Astrocyte (in vitro differentiated cells and primary cell): Measurements from ENCODE around the gene DLGAP1.

Source experiments
- CTCF ChIP-seq: IDR thresholded peaks from 2 replicates; pipeline ENCODE4 v1.5.1; 2011; ENCODE audit warnings: low read depth, mild to moderate bottlenecking, inconsistent platforms, low read length, moderate library complexity; ENCODE audit not compliant: insufficient read depth
- EZH2 ChIP-seq: IDR thresholded peaks from 2 replicates; pipeline ENCODE4 v1.6.1; 2012; ENCODE audit warnings: mild to moderate bottlenecking, low read length, inconsistent platforms; ENCODE audit not compliant: insufficient read depth

- TF ChIP-seq CTCF (no peak), EZH2 (no peak)
These were observed 565.3 kb downstream of the DLGAP1 start for GRCh38 chr18:3889803-3890202.
